ENCODE data around the gene PSD. TPM values are rescaled to one million over a fixed set of nuclear protein-coding genes. Genes with fewer than 3 reads are reported as not detected.

The PSD gene
- total and polyA plus RNA-seq, 2 donors from 2014 or later = 1.2 to 2.2 TPM

- intact Hi-C loops (cut with DNase I) = no loop called here
- H3K9ac ChIP-seq (ENCODE audit: low read length in 3 of 3) = no peak overlapping the region
- DNase-seq (no peak), FAIRE-seq (no peak)
- no peak overlapping the region for H3K27ac ChIP-seq (ENCODE audit: low read depth in 2 of 2, low read length in 2 of 2)
- no peak for TF ChIP-seq CTCF (IDR thresholded peaks at IDR 0.05; ENCODE audit: borderline replicate concordance, extremely low read depth, insufficient read depth)
- H3K4me1 ChIP-seq (ENCODE audit: control insufficient read depth in 2 of 3, insufficient read depth in 2 of 3, low read depth in 1 of 3, low read length in 3 of 3) = peaks cover 0 to 3% (median 0%) of the 10 kb centered on the region in 3 donors
- H3K9me3 ChIP-seq (ENCODE audit: control insufficient read depth in 2 of 3, insufficient read depth in 1 of 3, low read length in 3 of 3) = no peaks in the 10 kb centered on the region
- H3K4me3 ChIP-seq (ENCODE audit: low read length in 3 of 3) = no peak overlapping the region
- H3K27me3 ChIP-seq (ENCODE audit: control insufficient read depth, insufficient read depth, low read length) = no peaks in the 10 kb centered on the region
- H3K36me3 ChIP-seq (ENCODE audit: control insufficient read depth in 2 of 3, insufficient read depth in 3 of 3, low read length in 3 of 3) = peaks cover 3 to 15% (median 11%) of the 10 kb centered on the region in 3 donors
These were observed 33.8 kb downstream of the PSD start for GRCh38 chr10:102384606-102385429.

GRCh38 chr10:102384053-102384452 is 34.5 kb downstream of the PSD start:
- no peak for FAIRE-seq
- Histone ChIP-seq H3K9ac (ENCODE audit: low read length in 3 of 3) (no peak overlapping the region), H3K9me3 (ENCODE audit: control insufficient read depth in 2 of 3, insufficient read depth in 1 of 3, low read length in 3 of 3) (no peaks in the 10 kb centered on the region), H3K27ac (ENCODE audit: low read depth in 2 of 2, low read length in 2 of 2) (no peak overlapping the region), H3K36me3 (ENCODE audit: control insufficient read depth in 2 of 3, insufficient read depth in 3 of 3, low read length in 3 of 3) (peaks cover 3 to 22% (median 17%) of the 10 kb centered on the region in 3 donors), H3K27me3 (ENCODE audit: control insufficient read depth, insufficient read depth, low read length) (no peaks in the 10 kb centered on the region), H3K4me3 (ENCODE audit: low read length in 3 of 3) (no peak overlapping the region), H3K4me1 (ENCODE audit: control insufficient read depth in 2 of 3, insufficient read depth in 2 of 3, low read depth in 1 of 3, low read length in 3 of 3) (peaks cover 0 to 3% (median 0%) of the 10 kb centered on the region in 3 donors)
- no peak for DNase-seq
- TF ChIP-seq CTCF (IDR thresholded peaks at IDR 0.05; ENCODE audit: borderline replicate concordance, extremely low read depth, insufficient read depth) = no peak
- intact Hi-C loops (cut with DNase I) = no loop called here

- Histone ChIP-seq H3K27ac (ENCODE audit: low read depth in 2 of 2, low read length in 2 of 2) (no peak overlapping the region), H3K9me3 (ENCODE audit: control insufficient read depth in 2 of 3, insufficient read depth in 1 of 3, low read length in 3 of 3) (no peaks in the 10 kb centered on the region), H3K4me1 (ENCODE audit: control insufficient read depth in 2 of 3, insufficient read depth in 2 of 3, low read depth in 1 of 3, low read length in 3 of 3) (peaks cover 0 to 3% (median 0%) of the 10 kb centered on the region in 3 donors), H3K9ac (ENCODE audit: low read length in 3 of 3) (no peak overlapping the region), H3K27me3 (ENCODE audit: control insufficient read depth, insufficient read depth, low read length) (no peaks in the 10 kb centered on the region), H3K4me3 (ENCODE audit: low read length in 3 of 3) (no peak overlapping the region), H3K36me3 (ENCODE audit: control insufficient read depth in 2 of 3, insufficient read depth in 3 of 3, low read length in 3 of 3) (peaks cover 3 to 27% (median 19%) of the 10 kb centered on the region in 3 donors)
- no peak for TF ChIP-seq CTCF (IDR thresholded peaks at IDR 0.05; ENCODE audit: borderline replicate concordance, extremely low read depth, insufficient read depth)
- DNase-seq = no peak
- intact Hi-C loops (cut with DNase I) = no loop called here
- no peak for FAIRE-seq
These were observed 35.7 kb downstream of the PSD start for GRCh38 chr10:102382871-102383270.

Data from kidney (tissue), 14 donors.